Astrocyte of the cerebellum (primary cell): ENCODE data around the gene HK2.

Experiments
- DNase-seq: peaks from one replicate; pipeline ENCODE4 v3.0.0-alpha.2; 2011; ENCODE audit warnings: low read depth
- H3K4me3 ChIP-seq: 2 replicates; pipeline ENCODE4 v1.5.1; 2011; ENCODE audit warnings: mild to moderate bottlenecking, low read depth, low read length, moderate library complexity
- in situ Hi-C: cut with HindIII; loops from 2 replicates; pipeline ENCODE4 v1.10.0; 2017; ENCODE audit warnings: low sequenced_read_pairs
- TF ChIP-seq, protein P1 (sequence below): IDR thresholded peaks from 2 replicates; pipeline ENCODE4 v1.5.1; 2012; ENCODE audit warnings: low read length, low read depth, moderate library complexity, mild to moderate bottlenecking; ENCODE audit errors: missing control alignments

Gene HK2

GRCh38 chr2:74919827-74920226 lies 85.9 kb downstream of the HK2 start:
- TF ChIP-seq, protein P1, sequence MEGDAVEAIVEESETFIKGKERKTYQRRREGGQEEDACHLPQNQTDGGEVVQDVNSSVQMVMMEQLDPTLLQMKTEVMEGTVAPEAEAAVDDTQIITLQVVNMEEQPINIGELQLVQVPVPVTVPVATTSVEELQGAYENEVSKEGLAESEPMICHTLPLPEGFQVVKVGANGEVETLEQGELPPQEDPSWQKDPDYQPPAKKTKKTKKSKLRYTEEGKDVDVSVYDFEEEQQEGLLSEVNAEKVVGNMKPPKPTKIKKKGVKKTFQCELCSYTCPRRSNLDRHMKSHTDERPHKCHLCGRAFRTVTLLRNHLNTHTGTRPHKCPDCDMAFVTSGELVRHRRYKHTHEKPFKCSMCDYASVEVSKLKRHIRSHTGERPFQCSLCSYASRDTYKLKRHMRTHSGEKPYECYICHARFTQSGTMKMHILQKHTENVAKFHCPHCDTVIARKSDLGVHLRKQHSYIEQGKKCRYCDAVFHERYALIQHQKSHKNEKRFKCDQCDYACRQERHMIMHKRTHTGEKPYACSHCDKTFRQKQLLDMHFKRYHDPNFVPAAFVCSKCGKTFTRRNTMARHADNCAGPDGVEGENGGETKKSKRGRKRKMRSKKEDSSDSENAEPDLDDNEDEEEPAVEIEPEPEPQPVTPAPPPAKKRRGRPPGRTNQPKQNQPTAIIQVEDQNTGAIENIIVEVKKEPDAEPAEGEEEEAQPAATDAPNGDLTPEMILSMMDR, result peak; percentile 63
- peak overlapping the region; percentile 42 for H3K4me3 ChIP-seq
- DNase-seq, result no peak
- in situ Hi-C loops, result no loop called here

- TF ChIP-seq, protein P1, result no peak
- H3K4me3 ChIP-seq, result no peak overlapping the region
- DNase-seq, result no peak
- in situ Hi-C loops, result no loop called here
These were observed 87.4 kb downstream of the HK2 start for GRCh38 chr2:74921236-74921736.

- no peak for DNase-seq
- no peak overlapping the region for H3K4me3 ChIP-seq
- in situ Hi-C loops, result no loop called here
- TF ChIP-seq, protein P1, result no peak
These were observed 88.8 kb downstream of the HK2 start for GRCh38 chr2:74922592-74923227.

DNA sequence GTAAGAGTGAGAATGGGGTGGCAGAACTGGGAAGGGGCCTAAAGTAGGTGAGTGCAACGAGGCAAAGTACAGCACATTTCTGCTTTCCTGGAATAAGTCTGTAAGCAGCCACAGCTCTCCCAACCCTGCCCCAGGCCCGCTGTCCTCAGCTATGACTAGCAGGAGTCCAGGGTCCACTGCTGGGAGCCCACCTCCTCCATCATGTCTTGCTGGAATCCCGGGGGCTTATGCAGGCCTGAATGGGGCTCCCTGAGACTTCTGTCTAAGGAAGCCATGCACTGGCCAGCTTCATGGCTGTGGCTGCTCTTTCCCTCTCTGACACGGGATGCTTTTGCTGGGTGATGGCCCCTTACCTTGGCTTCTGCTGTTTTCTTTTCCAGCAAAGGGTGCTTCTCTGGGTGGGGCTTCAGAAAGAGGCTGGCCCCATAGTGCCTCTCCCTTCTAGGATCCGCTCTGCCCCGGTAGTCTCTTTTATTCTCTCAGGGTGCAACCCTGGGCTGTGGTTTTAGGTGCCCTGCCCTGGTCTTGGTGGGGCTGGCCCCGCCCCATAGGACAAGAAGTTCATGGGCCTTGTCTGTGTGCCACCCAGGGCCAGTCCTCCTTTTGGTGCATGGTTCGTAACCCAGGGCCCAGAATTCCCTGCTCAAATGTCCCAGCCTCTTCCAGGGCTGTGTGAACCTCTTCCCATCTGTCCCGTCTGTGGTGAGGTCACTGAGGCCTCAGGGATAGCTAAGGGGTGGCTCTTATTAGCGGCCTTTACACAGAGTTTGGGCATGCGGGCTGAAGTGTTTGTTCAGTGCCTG lies 90.7 kb downstream of the HK2 start:
- in situ Hi-C loops, result loop anchor here (25.0 kb wide), 1 partner anchor 488 kb away; no protein-coding TSS in a partner anchor
- no peak overlapping the region for H3K4me3 ChIP-seq
- DNase-seq, result no peak
- TF ChIP-seq, protein P1, result no peak

DNA sequence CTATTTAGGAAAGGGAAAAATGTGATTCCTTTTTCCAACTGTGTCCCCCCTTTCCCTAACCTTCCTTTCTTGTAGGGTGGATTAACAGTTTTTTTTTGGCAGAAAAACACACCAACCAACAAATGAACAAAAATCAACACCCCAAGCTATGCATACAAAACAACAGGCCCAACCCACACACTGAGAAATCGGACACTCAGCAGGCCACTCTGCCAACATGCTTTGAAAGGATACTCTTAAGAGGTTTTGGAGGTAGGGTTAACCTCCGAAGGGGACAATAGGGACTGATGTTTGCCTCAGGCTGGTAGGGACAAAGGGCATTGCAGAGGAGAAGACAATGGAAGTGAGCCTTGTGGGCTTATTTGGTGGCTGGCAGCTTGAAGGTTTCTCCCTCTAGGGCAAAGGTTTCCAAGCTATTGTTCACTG lies 91.4 kb downstream of the HK2 start:
- no peak for DNase-seq
- no peak overlapping the region for H3K4me3 ChIP-seq
- in situ Hi-C loops, result loop anchor here (25.0 kb wide), 1 partner anchor 487 kb away; no protein-coding TSS in a partner anchor
- TF ChIP-seq, protein P1, result no peak

GRCh38 chr2:74927621-74928020 lies 93.7 kb downstream of the HK2 start:
- TF ChIP-seq, protein P1, result no peak
- in situ Hi-C loops, result loop anchor here (25.0 kb wide), 1 partner anchor 485 kb away; no protein-coding TSS in a partner anchor
- H3K4me3 ChIP-seq, result no peak overlapping the region
- no peak for DNase-seq
